BE2C (cell line): ENCODE results near the gene FRRS1L. TPM values are rescaled to one million over a fixed set of nuclear protein-coding genes. Genes with fewer than 3 reads are reported as not detected.

Source experiments
- DNase-seq: peaks from one replicate; pipeline ENCODE4 v3.0.0-alpha.2; 2020
- H3K27me3 ChIP-seq: fragments of 250-450 bp; sonication (Bioruptor Pico); 2 replicates; pipeline ENCODE4 v1.5.1; 2020; ENCODE audit warnings: mild to moderate bottlenecking
- H3K36me3 ChIP-seq: fragments of 250-450 bp; sonication (Bioruptor Pico); 2 replicates; pipeline ENCODE4 v1.5.1; 2020; ENCODE audit warnings: mild to moderate bottlenecking
- H3K4me1 ChIP-seq: fragments of 250-450 bp; sonication (Bioruptor Pico); 2 replicates; pipeline ENCODE4 v1.5.1; 2020
- H3K4me3 ChIP-seq: 2 replicates; pipeline ENCODE4 v1.5.1; 2011; ENCODE audit warnings: low read depth, low read length
- H3K9me3 ChIP-seq: fragments of 250-450 bp; sonication (Bioruptor Pico); 2 replicates; pipeline ENCODE4 v1.5.1; 2020
- polyA plus RNA-seq: library from polyadenylated mRNA; unstranded; fragments of >200 nt; gene quantifications from one replicate; pipeline ENCODE4 v1.2.1, GENCODE V29; 2012; ENCODE audit warnings: low read depth, missing spikeins; ENCODE audit not compliant: insufficient read length, insufficient read depth
- TF ChIP-seq, protein P1 (sequence below): IDR thresholded peaks from 2 replicates; pipeline ENCODE4 v1.5.1; 2012; ENCODE audit warnings: mild to moderate bottlenecking, low read depth, low read length

FRRS1L gene
- polyA plus RNA-seq = 0.09 TPM

- H3K4me1 ChIP-seq = no peaks in the 10 kb centered on the region
- no peaks in the 10 kb centered on the region for H3K36me3 ChIP-seq
- peaks cover 22% of the 10 kb centered on the region for H3K27me3 ChIP-seq
- DNase-seq = no peak
- TF ChIP-seq, protein P1, sequence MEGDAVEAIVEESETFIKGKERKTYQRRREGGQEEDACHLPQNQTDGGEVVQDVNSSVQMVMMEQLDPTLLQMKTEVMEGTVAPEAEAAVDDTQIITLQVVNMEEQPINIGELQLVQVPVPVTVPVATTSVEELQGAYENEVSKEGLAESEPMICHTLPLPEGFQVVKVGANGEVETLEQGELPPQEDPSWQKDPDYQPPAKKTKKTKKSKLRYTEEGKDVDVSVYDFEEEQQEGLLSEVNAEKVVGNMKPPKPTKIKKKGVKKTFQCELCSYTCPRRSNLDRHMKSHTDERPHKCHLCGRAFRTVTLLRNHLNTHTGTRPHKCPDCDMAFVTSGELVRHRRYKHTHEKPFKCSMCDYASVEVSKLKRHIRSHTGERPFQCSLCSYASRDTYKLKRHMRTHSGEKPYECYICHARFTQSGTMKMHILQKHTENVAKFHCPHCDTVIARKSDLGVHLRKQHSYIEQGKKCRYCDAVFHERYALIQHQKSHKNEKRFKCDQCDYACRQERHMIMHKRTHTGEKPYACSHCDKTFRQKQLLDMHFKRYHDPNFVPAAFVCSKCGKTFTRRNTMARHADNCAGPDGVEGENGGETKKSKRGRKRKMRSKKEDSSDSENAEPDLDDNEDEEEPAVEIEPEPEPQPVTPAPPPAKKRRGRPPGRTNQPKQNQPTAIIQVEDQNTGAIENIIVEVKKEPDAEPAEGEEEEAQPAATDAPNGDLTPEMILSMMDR = no peak
- H3K4me3 ChIP-seq = no peak within 1 kb of the TSS
- H3K9me3 ChIP-seq = no peaks in the 10 kb centered on the region
These were observed at the start of gene FRRS1L for GRCh38 chr9:109166771-109167601. Gene FRRS1L, minus strand, starts transcription at chr9:109167249. Its CDS starts 111 bp downstream, at chr9:109167138.

GRCh38 chr9:109214414-109214813 lies 47.4 kb upstream of the FRRS1L start:
- TF ChIP-seq, protein P1 = no peak
- H3K9me3 ChIP-seq = no peaks in the 10 kb centered on the region
- no peak overlapping the region for H3K4me3 ChIP-seq
- H3K36me3 ChIP-seq = no peaks in the 10 kb centered on the region
- H3K4me1 ChIP-seq = no peaks in the 10 kb centered on the region
- DNase-seq = no peak
- no peaks in the 10 kb centered on the region; the same call in 1 of the 2 replicates for H3K27me3 ChIP-seq

DNA sequence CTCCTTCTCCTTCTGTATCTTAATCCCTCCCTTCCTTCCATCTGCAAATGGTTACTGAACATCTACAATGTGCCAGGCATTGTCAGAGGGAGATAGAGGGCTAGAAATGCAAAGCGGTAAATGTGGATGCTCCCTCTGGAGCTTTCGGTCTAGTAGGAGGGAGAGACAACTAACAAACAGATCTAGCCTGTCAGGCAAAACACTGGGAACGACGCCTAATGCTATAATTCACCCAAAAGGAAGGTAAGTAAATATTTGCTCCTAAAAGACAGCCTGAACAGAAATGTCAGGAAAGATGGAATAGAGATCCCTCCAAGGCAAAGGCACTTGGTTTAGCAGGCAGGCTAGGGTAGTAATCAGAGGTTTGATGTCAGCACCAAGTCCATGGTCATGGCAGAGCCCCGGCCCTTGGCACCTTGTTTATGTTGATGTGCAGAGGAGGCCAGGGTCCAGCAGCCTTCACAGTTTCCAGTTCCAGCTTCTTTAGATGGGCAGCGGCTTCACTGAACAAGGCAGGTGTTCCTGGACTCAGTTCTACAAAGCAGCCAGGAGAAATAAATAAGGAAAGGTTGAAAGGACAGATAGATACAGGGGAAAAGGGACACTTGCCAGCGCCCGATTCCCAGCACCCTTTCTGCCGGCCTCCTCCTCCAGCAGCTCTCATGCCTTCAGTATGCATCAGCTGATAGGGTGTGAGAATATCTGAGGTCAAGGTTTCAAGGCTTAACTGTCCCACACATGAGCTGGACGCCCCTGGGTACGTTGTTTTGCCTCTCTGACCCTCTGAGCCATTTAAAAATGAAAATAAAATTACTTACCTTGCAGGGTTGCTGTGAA lies 46.5 kb upstream of the FRRS1L start:
- H3K4me1 ChIP-seq = no peaks in the 10 kb centered on the region
- no peaks in the 10 kb centered on the region; the same call in 1 of the 2 replicates for H3K27me3 ChIP-seq
- no peak overlapping the region for H3K4me3 ChIP-seq
- TF ChIP-seq, protein P1 = no peak
- H3K9me3 ChIP-seq = no peaks in the 10 kb centered on the region
- no peaks in the 10 kb centered on the region for H3K36me3 ChIP-seq
- DNase-seq = no peak

DNA sequence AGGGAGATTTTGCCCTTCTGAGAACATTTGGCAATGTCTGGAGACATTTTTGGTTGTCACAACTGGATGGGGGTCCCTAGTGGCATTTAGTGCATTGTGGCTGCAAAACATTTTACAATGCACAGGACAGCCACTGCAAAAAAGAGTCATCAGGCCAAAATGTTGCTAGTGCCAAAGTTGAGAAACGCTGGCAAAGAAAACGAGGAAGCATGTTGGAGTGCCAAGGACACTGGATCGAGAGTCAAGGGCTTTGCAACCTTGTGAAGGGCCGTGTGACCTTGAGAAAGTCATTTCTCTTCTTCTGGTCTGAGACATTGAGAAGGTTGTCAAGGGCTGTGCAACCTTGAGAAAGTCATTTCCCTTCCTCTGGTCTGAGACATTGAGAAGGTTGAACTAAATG lies 45.7 kb upstream of the FRRS1L start:
- Histone ChIP-seq H3K4me1 (no peaks in the 10 kb centered on the region), H3K36me3 (no peaks in the 10 kb centered on the region), H3K27me3 (no peaks in the 10 kb centered on the region; the same call in 1 of the 2 replicates), H3K9me3 (no peaks in the 10 kb centered on the region), H3K4me3 (no peak overlapping the region)
- no peak for DNase-seq
- TF ChIP-seq, protein P1 = no peak

GRCh38 chr9:109206670-109207069 lies 39.6 kb upstream of the FRRS1L start:
- TF ChIP-seq, protein P1 = 0 out of 2 replicates have a peak, but pooled peaks have one; percentile 17
- DNase-seq = no peak
- H3K9me3 ChIP-seq = no peaks in the 10 kb centered on the region

More at GRCh38 chr9:109206670-109207069, 39.6 kb upstream of the FRRS1L start:
- Histone ChIP-seq H3K4me3 (no peak overlapping the region), H3K27me3 (no peaks in the 10 kb centered on the region), H3K36me3 (no peaks in the 10 kb centered on the region), H3K4me1 (no peaks in the 10 kb centered on the region)
